K562 (cell line): ENCODE results near the gene SDS.

Source experiments
- CHD4 ChIP-seq: fragments of 200-600 bp; sonication (generic); IDR thresholded peaks from 3 replicates; pipeline ENCODE4 v1.6.1; 2012; ENCODE audit warnings: low read depth, mild to moderate bottlenecking, mixed read lengths, low read length, inconsistent platforms; ENCODE audit not compliant: insufficient read depth, insufficient replicate concordance, poor library complexity, severe bottlenecking
- CTCF ChIP-seq, 3 experiments: IDR thresholded peaks in 2 of 3; conservative IDR thresholded peaks in 1 of 3; 2 replicates each; pipeline ENCODE4 v1.5.1; 2011 to 2012; ENCODE audit warnings: low read length in 3 of 3, mild to moderate bottlenecking in 3 of 3, control low read depth in 2 of 3, improper control_type of control experiment in 1 of 3, inconsistent platforms in 1 of 3, low read depth in 1 of 3, mixed read lengths in 1 of 3, moderate library complexity in 1 of 3; ENCODE audit not compliant: insufficient read depth in 2 of 3
- EZH2 ChIP-seq: IDR thresholded peaks from 2 replicates; pipeline ENCODE4 v1.6.1; 2012; ENCODE audit warnings: low read depth, mild to moderate bottlenecking, inconsistent platforms, low read length, borderline replicate concordance
- HNRNPK ChIP-seq: fragments of 200-400 bp; formaldehyde crosslinking; IDR thresholded peaks from one replicate; pipeline ENCODE4 v1.6.1; 2018; ENCODE audit warnings: mild to moderate bottlenecking, low read depth, low read length; ENCODE audit not compliant: poor library complexity, severe bottlenecking
- POLR2A ChIP-seq: fragments of 450-650 bp; conservative IDR thresholded peaks from 2 replicates; pipeline ENCODE4 v1.6.1; 2016
- RAD51 ChIP-seq: fragments of 450-650 bp; IDR thresholded peaks from 2 replicates; pipeline ENCODE4 v1.7.1; 2016; ENCODE audit warnings: low read depth, mild to moderate bottlenecking, borderline replicate concordance
- TF ChIP-seq, protein P1 (sequence below): sonication (generic); formaldehyde crosslinking; IDR thresholded peaks from 2 replicates; pipeline ENCODE4 v1.8.1; 2023; ENCODE audit warnings: missing genetic modification reagents, mild to moderate bottlenecking, borderline replicate concordance

GRCh38 chr12:113348849-113349536, 54.7 kb downstream of the SDS start:
- TF ChIP-seq RAD51 (no peak), POLR2A (no peak), EZH2 (no peak), CHD4 (no peak), CTCF (IDR thresholded peaks at IDR 0.05 in 2 of 3, conservative IDR thresholded peaks at IDR 0.05 in 1 of 3; ENCODE audit: insufficient read depth in 2 of 3, low read depth in 1 of 3, low read length in 3 of 3) (no peak), HNRNPK (no peak)
- TF ChIP-seq, protein P1, sequence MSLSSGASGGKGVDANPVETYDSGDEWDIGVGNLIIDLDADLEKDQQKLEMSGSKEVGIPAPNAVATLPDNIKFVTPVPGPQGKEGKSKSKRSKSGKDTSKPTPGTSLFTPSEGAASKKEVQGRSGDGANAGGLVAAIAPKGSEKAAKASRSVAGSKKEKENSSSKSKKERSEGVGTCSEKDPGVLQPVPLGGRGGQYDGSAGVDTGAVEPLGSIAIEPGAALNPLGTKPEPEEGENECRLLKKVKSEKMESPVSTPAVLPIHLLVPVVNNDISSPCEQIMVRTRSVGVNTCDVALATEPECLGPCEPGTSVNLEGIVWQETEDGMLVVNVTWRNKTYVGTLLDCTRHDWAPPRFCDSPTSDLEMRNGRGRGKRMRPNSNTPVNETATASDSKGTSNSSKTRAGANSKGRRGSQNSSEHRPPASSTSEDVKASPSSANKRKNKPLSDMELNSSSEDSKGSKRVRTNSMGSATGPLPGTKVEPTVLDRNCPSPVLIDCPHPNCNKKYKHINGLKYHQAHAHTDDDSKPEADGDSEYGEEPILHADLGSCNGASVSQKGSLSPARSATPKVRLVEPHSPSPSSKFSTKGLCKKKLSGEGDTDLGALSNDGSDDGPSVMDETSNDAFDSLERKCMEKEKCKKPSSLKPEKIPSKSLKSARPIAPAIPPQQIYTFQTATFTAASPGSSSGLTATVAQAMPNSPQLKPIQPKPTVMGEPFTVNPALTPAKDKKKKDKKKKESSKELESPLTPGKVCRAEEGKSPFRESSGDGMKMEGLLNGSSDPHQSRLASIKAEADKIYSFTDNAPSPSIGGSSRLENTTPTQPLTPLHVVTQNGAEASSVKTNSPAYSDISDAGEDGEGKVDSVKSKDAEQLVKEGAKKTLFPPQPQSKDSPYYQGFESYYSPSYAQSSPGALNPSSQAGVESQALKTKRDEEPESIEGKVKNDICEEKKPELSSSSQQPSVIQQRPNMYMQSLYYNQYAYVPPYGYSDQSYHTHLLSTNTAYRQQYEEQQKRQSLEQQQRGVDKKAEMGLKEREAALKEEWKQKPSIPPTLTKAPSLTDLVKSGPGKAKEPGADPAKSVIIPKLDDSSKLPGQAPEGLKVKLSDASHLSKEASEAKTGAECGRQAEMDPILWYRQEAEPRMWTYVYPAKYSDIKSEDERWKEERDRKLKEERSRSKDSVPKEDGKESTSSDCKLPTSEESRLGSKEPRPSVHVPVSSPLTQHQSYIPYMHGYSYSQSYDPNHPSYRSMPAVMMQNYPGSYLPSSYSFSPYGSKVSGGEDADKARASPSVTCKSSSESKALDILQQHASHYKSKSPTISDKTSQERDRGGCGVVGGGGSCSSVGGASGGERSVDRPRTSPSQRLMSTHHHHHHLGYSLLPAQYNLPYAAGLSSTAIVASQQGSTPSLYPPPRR (CRISPR knock-in tag): no peak
